ENCODE results near the gene PRDM12.

The PRDM12 gene

DNA sequence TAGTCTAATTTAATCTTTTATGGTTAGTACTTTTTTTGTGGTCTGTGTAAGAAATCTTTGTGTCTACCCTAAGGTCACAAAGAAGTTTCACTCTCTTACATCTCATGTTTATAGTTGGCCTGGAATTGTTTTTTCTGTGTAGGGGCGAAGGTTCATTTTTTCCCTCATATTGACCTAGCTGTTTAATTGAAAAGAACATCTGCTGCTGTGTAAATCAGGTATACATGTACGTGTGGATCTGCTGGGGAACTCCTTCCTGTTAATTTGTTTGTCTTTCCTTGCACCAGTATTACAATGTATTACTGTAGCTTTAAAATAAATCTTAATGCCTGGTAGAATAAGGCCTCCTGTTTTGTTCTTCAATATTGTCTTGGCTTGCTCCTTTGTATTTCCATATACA lies 67.0 kb downstream of the PRDM12 start:
- DNase-seq = no peak

DNA sequence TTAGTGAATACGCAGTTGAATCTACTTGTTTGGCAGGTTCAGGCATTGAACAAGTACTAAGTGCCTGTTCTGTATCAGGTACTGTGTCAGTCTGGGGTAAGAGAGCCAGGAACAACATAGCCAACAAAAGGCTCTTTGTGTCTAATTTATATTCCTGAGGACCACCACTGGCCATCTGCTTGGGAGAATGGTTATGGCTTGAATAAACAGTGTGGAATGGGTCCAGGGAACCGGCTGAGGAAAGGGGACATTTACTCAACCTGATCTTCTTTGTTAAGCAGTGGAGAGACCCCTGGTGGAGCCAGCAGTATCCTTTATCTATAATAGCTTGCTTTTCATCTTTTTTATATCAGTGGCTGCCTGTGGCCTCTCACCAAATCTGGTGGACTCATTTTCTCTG lies 67.7 kb downstream of the PRDM12 start:
- DNase-seq = no peak
